Fibroblast of pulmonary artery (primary cell): ENCODE data around the gene ENTREP1.
A peak's percentile ranks its signal among the peaks of the same experiment; 100 is the strongest.

Experiments
- DNase-seq: peaks from one replicate; pipeline ENCODE4 v3.0.0-alpha.2; 2010; ENCODE audit warnings: low read depth
- H3K4me3 ChIP-seq: replicated peaks from 2 replicates; pipeline ENCODE4 v1.5.1; 2011; ENCODE audit warnings: low read depth, mild to moderate bottlenecking, control low read depth, low read length, moderate library complexity
- CTCF ChIP-seq: IDR thresholded peaks from 2 replicates; pipeline ENCODE4 v1.5.1; 2011; ENCODE audit warnings: mild to moderate bottlenecking, control low read depth, low read length, inconsistent platforms; ENCODE audit errors: missing control alignments

ENTREP1 gene

DNA sequence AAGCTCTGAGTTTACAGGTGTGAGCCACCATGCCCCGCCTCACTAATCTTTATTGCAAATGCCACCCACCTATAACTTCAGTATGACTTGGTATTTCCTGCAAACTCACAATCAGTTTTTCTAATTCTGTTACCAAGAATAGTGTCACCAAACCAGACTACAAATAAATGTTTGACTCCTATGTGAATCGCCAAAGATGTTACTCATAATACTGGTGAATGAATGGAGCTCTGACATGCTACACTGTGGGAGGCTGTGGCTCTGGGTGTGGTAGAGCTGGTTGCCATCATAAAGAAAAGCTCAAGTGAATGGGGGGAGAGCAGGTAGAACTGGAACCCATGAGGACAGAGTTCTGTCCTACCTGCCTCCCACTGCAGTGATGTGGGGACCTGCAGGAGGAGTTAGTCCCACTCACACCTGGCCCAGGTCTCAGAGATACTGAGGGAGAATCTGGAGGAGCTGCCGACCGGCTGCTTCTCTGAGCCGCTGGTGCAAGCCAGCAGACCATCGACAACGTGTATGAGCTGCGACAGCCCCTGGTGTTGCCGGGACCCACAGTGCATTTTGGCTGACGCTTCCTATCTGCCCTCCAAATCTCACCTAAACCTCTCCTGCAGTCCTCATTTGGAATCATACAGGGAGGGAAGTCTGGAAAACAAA is 95.7 kb downstream of the ENTREP1 start:
- no peak for TF ChIP-seq CTCF
- no peak overlapping the region for H3K4me3 ChIP-seq
- no peak for DNase-seq

GRCh38 chr9:69421908-69422801 is 97.1 kb downstream of the ENTREP1 start:
- H3K4me3 ChIP-seq, result no peak overlapping the region
- peak; percentile 65 for TF ChIP-seq CTCF
- DNase-seq, result peak; percentile 70

- H3K4me3 ChIP-seq, result no peak overlapping the region
- TF ChIP-seq CTCF, result no peak
- DNase-seq, result no peak
Observed at GRCh38 chr9:69425136-69425801, 100.3 kb downstream of the ENTREP1 start.

- DNase-seq, result no peak
- no peak for TF ChIP-seq CTCF
- H3K4me3 ChIP-seq, result no peak overlapping the region
Observed at GRCh38 chr9:69427286-69427685, 102.3 kb downstream of the ENTREP1 start.

DNA sequence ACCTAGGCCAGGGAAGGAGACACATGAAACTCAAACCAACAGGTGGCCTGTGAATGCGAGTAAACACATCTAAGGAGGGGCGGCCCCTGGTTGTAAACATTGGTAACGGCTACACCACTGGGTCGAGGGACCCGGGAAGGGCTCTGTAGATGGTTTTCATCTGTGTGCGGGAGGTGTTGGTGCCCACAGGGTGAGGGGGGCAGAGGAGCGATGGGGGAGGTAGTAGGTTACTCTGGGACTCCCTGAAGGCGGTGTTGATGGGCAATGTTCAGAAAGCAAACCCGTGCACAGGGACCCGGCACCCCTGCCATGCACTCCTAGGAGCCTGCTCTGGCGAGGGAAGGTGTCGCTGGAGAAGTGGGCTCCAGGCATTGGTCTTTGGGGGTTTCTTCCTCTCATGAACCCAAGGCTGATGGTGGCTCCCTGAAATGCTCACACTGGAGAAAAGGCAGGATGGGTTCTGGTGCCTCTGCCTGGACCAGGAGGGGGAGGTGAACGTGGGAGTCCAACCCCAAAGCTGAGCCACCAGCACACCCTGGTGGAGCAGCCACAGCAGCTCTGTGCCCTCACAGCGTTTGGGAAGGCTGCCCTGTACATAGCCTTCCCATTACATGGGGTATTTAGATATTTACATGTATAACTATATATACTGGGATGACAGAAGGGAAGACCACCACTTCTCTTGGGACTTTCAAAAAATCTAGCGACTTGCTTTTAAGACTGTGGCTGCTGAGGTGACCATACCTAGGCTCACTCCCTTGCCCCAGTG is 103.2 kb downstream of the ENTREP1 start:
- no peak for DNase-seq
- no peak overlapping the region for H3K4me3 ChIP-seq
- no peak for TF ChIP-seq CTCF

GRCh38 chr9:69429281-69429680 is 104.3 kb downstream of the ENTREP1 start:
- TF ChIP-seq CTCF, result no peak
- DNase-seq, result no peak
- H3K4me3 ChIP-seq, result no peak overlapping the region
